Stomach (tissue), 9 donors: ENCODE data around the gene CARS1. TPM values are rescaled to one million over a fixed set of nuclear protein-coding genes. Genes with fewer than 3 reads are reported as not detected.

Experiments used
- DNase-seq, 2 donors: peaks; one replicate each; pipeline versions ENCODE4 v3.0.0 to v3.0.0-alpha.2; 2013 to 2019
- H3K27ac ChIP-seq, 5 donors: fragments of 200-600 bp in 4 of 5; sonication (generic) in 4 of 5; one replicate each; pipeline ENCODE4 v1.5.1; 2013 to 2019; ENCODE audit warnings: mild to moderate bottlenecking in 1 of 5, moderate library complexity in 1 of 5
- H3K27me3 ChIP-seq, 3 donors: fragments of 200-600 bp; sonication (generic); one replicate each; pipeline ENCODE4 v1.5.1; 2017 to 2019; ENCODE audit warnings: mixed run types in 1 of 3
- H3K36me3 ChIP-seq, 4 donors: fragments of 200-600 bp; sonication (generic); 1 replicate in 3 of 4; 2 replicates in 1 of 4; pipeline ENCODE4 v1.5.1; 2016 to 2019
- H3K4me1 ChIP-seq, 4 donors: fragments of 200-600 bp; sonication (generic); one replicate each; pipeline ENCODE4 v1.5.1; 2016 to 2019
- H3K4me3 ChIP-seq, 4 donors: fragments of 200-600 bp; sonication (generic) in 3 of 4; one replicate each; pipeline ENCODE4 v1.5.1; 2016 to 2019; ENCODE audit warnings: mild to moderate bottlenecking in 1 of 4
- H3K9me3 ChIP-seq, 4 donors: fragments of 200-600 bp; sonication (generic); one replicate each; pipeline ENCODE4 v1.5.1; 2016 to 2019
- CTCF ChIP-seq, 7 experiments: fragments of 450-650 bp in 4 of 7; fragments of 200-600 bp in 3 of 7; sonication (generic) in 3 of 7; IDR thresholded peaks; one replicate each; pipeline ENCODE4 v1.5.1; 2016 to 2019; ENCODE audit warnings: antibody characterized with exemption in 7 of 7, control low read depth in 2 of 7, mild to moderate bottlenecking in 1 of 7
- EP300 ChIP-seq: sonication (generic); formaldehyde crosslinking; IDR thresholded peaks from one replicate; pipeline ENCODE4 v1.6.1; 2017; ENCODE audit warnings: antibody characterized with exemption
- POLR2A ChIP-seq, 4 donors: fragments of 450-650 bp; IDR thresholded peaks; one replicate each; pipeline ENCODE4 v1.6.1; 2016; ENCODE audit warnings: antibody characterized with exemption in 4 of 4, control low read depth in 2 of 4, mild to moderate bottlenecking in 1 of 4, moderate library complexity in 1 of 4
- POLR2AphosphoS5 ChIP-seq, 3 donors: sonication (generic); formaldehyde crosslinking; IDR thresholded peaks; one replicate each; pipeline ENCODE4 v1.6.1; 2016; ENCODE audit warnings: antibody characterized with exemption in 3 of 3
- WGBS, 5 donors: extraction: QIAGEN DNeasy Blood & Tissue Kit in 3 of 5; methylation state at CpG; one replicate each; pipeline versions ENCODE4 v1.1.5 to v1.1.7; 2013 to 2018; 5-methylcytosine and 5-hydroxymethylcytosine counted together
- intact Hi-C: fragments of 100-400 bp; cut with DNase I; formaldehyde crosslinking; loops from one replicate; pipeline ENCODE4 v1.15.1; 2023; ENCODE audit warnings: low total_unique reads
- polyA plus RNA-seq, 3 donors: library from polyadenylated mRNA; stranded (reverse); fragments of 200-250 nt; gene quantifications; one replicate each; pipeline ENCODE4 v1.2.3, GENCODE V29; 2013
- total RNA-seq, 5 donors: library from RNA; depleted of rRNA; stranded (reverse); fragments of >200 nt; gene quantifications; one replicate each; pipeline versions ENCODE4 v1.1.0 to v1.2.3, GENCODE V29; 2014 to 2016
- donor health status: healthy with polysubstance abuse.
- donor health status: Bipolar disorder and iron deficiency.
- donor health status: healthy.

Gene CARS1
- total and polyA plus RNA-seq, 8 donors, result 25.2 to 54.2 (median 41.8) TPM

- Histone ChIP-seq H3K36me3 (no peaks in the 10 kb centered on the region), H3K4me3 (peak overlapping the region; percentile 69 to 96 (median 90)), H3K27ac (peak overlapping the region; percentile 95 to 99 (median 96)), H3K4me1 (peaks cover 38 to 64% (median 57%) of the 10 kb centered on the region in 4 donors), H3K9me3 (no peaks in the 10 kb centered on the region), H3K27me3 (no peaks in the 10 kb centered on the region)
- intact Hi-C loops, result no loop called here
- TF ChIP-seq POLR2A (IDR thresholded peaks at IDR 0.05) (no peak), EP300 (no peak), CTCF (IDR thresholded peaks at IDR 0.05) (no peak), POLR2AphosphoS5 (IDR thresholded peaks at IDR 0.05) (no peak)
- WGBS, 5 donors, result 2 to 4% (median 2%) methylated on average over 17 of the region's 17 CpGs
- peak in 1 of 2 donors; percentile 69 for DNase-seq
These were observed 66.4 kb downstream of the CARS1 start for GRCh38 chr11:2990617-2991451.

GRCh38 chr11:2989551-2989950 lies 67.7 kb downstream of the CARS1 start:
- Histone ChIP-seq H3K36me3 (no peaks in the 10 kb centered on the region), H3K27me3 (no peaks in the 10 kb centered on the region), H3K9me3 (no peaks in the 10 kb centered on the region), H3K4me1 (peaks cover 38 to 76% (median 64%) of the 10 kb centered on the region in 4 donors), H3K4me3 (peak overlapping the region; percentile 0 to 96 (median 79)), H3K27ac (peak overlapping the region in 4 of 5 donors; percentile 69 to 97 (median 96))
- 5 to 24% (median 11%) methylated on average over 3 of the region's 3 CpGs for WGBS, 5 donors
- TF ChIP-seq EP300 (no peak), CTCF (IDR thresholded peaks at IDR 0.05) (no peak), POLR2AphosphoS5 (IDR thresholded peaks at IDR 0.05) (no peak), POLR2A (IDR thresholded peaks at IDR 0.05) (no peak)
- DNase-seq, result no peak
- intact Hi-C loops, result no loop called here

- 10 to 18% (median 11%) methylated on average over 4 of the region's 4 CpGs for WGBS, 5 donors
- no peaks in the 10 kb centered on the region for H3K36me3 ChIP-seq
- H3K9me3 ChIP-seq, result no peaks in the 10 kb centered on the region
- peak overlapping the region; percentile 0 to 96 (median 79) for H3K4me3 ChIP-seq
- peak overlapping the region; percentile 48 to 97 (median 95) for H3K27ac ChIP-seq
- intact Hi-C loops, result no loop called here
- peaks cover 38 to 81% (median 66%) of the 10 kb centered on the region in 4 donors for H3K4me1 ChIP-seq
- TF ChIP-seq POLR2A (IDR thresholded peaks at IDR 0.05) (no peak), EP300 (no peak), POLR2AphosphoS5 (IDR thresholded peaks at IDR 0.05) (no peak), CTCF (IDR thresholded peaks at IDR 0.05) (no peak)
- peak in 1 of 2 donors; percentile 16 for DNase-seq
- no peaks in the 10 kb centered on the region for H3K27me3 ChIP-seq
These were observed 68.2 kb downstream of the CARS1 start for GRCh38 chr11:2989006-2989405.

- Histone ChIP-seq H3K36me3 (no peaks in the 10 kb centered on the region), H3K9me3 (no peaks in the 10 kb centered on the region), H3K27ac (peak overlapping the region; percentile 13 to 97 (median 95)), H3K4me3 (peak overlapping the region in 3 of 4 donors; percentile 69 to 96 (median 89)), H3K4me1 (peaks cover 38 to 86% (median 70%) of the 10 kb centered on the region in 4 donors), H3K27me3 (no peaks in the 10 kb centered on the region)
- DNase-seq, result no peak
- intact Hi-C loops, result no loop called here
- 20 to 29% (median 21%) methylated on average over 11 of the region's 11 CpGs for WGBS, 5 donors
- no peak for TF ChIP-seq POLR2A (IDR thresholded peaks at IDR 0.05)
- TF ChIP-seq EP300, result no peak
- no peak for TF ChIP-seq POLR2AphosphoS5 (IDR thresholded peaks at IDR 0.05)
- TF ChIP-seq CTCF (IDR thresholded peaks at IDR 0.05), result no peak
These were observed 69.1 kb downstream of the CARS1 start for GRCh38 chr11:2987881-2988861.
